PC-3 (cell line): ENCODE data around the gene ADGRG6. TPM values are rescaled to one million over a fixed set of nuclear protein-coding genes. Genes with fewer than 3 reads are reported as not detected.

Experiments used
- ATAC-seq: fragments of 200-7000 bp; cut with Tn5 transposase; 2 replicates; pipeline ENCODE4 v1.9.1; 2020; ENCODE audit warnings: mild to moderate bottlenecking, moderate library complexity
- BruUV-seq: library from RNA; stranded (reverse); fragments of 400-500 nt; replicated peaks from 2 replicates; lab custom pipeline; 2021; lab: Mats Ljungman, UMichigan
- CTCF ChIA-PET: fragments of 300-600 bp; sonication (Branson Sonifier 250); formaldehyde crosslinking; loops from one replicate; lab custom pipeline; 2022; ENCODE audit warnings: antibody characterized with exemption; lab: Charles Lee
- POLR2A ChIA-PET: fragments of 300-600 bp; sonication (Branson Sonifier 250); formaldehyde crosslinking; loops from one replicate; lab custom pipeline; 2022; ENCODE audit warnings: antibody characterized with exemption; ENCODE audit not compliant: unreplicated experiment; lab: Charles Lee
- DNase-seq: peaks from one replicate; pipeline ENCODE4 v3.0.0-alpha.2; 2015
- H2AFZ ChIP-seq: fragments of 300-600 bp; sonication (generic); 2 replicates; pipeline ENCODE4 v1.6.0; 2016; ENCODE audit warnings: antibody characterized with exemption, low read length
- H3F3A ChIP-seq: fragments of 300-600 bp; sonication (generic); one replicate; pipeline ENCODE4 v1.6.0; 2017; ENCODE audit warnings: antibody characterized with exemption, low read length, control low read depth, mild to moderate bottlenecking; ENCODE audit not compliant: unreplicated experiment
- H3K27ac ChIP-seq: fragments of 300-600 bp; sonication (generic); 2 replicates; pipeline ENCODE4 v1.5.1; 2016; ENCODE audit warnings: mild to moderate bottlenecking, low read length
- H3K27me3 ChIP-seq: fragments of 300-600 bp; sonication (generic); 2 replicates; pipeline ENCODE4 v1.6.1; 2016; ENCODE audit warnings: low read length, mixed read lengths
- H3K36me3 ChIP-seq: fragments of 300-600 bp; sonication (generic); 2 replicates; pipeline ENCODE4 v1.6.1; 2016; ENCODE audit warnings: low read depth, mixed run types, low read length, mixed read lengths
- H3K4me1 ChIP-seq: fragments of 300-600 bp; sonication (generic); 2 replicates; pipeline ENCODE4 v1.5.1; 2016; ENCODE audit warnings: low read length; ENCODE audit not compliant: insufficient read depth
- H3K4me2 ChIP-seq: fragments of 300-600 bp; sonication (generic); 2 replicates; pipeline ENCODE4 v1.6.0; 2016; ENCODE audit warnings: low read length
- H3K4me3 ChIP-seq: fragments of 300-600 bp; sonication (generic); 2 replicates; pipeline ENCODE4 v1.5.1; 2016; ENCODE audit warnings: mild to moderate bottlenecking, low read length, mixed read lengths
- H3K79me2 ChIP-seq: fragments of 300-600 bp; sonication (generic); 2 replicates; pipeline ENCODE4 v1.6.1; 2017; ENCODE audit warnings: low read length, mixed read lengths
- H3K9ac ChIP-seq: fragments of 300-600 bp; sonication (generic); 2 replicates; pipeline ENCODE4 v1.6.0; 2016; ENCODE audit warnings: mild to moderate bottlenecking, low read length
- H3K9me2 ChIP-seq: fragments of 300-600 bp; sonication (generic); replicated peaks from 2 replicates; pipeline ENCODE4 v1.6.1; 2016; ENCODE audit warnings: mixed run types, low read length, mixed read lengths
- H3K9me3 ChIP-seq: fragments of 300-600 bp; sonication (generic); 2 replicates; pipeline ENCODE4 v1.6.1; 2016; ENCODE audit warnings: low read length, mixed read lengths
- H4K20me1 ChIP-seq: fragments of 300-600 bp; sonication (generic); 2 replicates; pipeline ENCODE4 v1.6.1; 2016; ENCODE audit warnings: low read length, mixed read lengths
- CTCF ChIP-seq: fragments of 300-600 bp; sonication (generic); conservative IDR thresholded peaks from 2 replicates; pipeline ENCODE4 v1.5.1; 2017; ENCODE audit warnings: antibody characterized with exemption, low read depth, mild to moderate bottlenecking, low read length
- EZH2 ChIP-seq: fragments of 300-600 bp; sonication (generic); IDR thresholded peaks from one replicate; pipeline ENCODE4 v1.6.1; 2017; ENCODE audit warnings: antibody characterized with exemption, mild to moderate bottlenecking, low read length; ENCODE audit not compliant: unreplicated experiment
- EZH2phosphoT487 ChIP-seq: fragments of 300-600 bp; sonication (generic); IDR thresholded peaks from 2 replicates; pipeline ENCODE4 v1.6.1; 2018; ENCODE audit warnings: mild to moderate bottlenecking, antibody characterized with exemption, low read length, borderline replicate concordance
- intact Hi-C: fragments of 100-400 bp; cut with micrococcal nuclease; formaldehyde crosslinking; loops from 2 replicates; pipeline ENCODE4 v1.9.0; 2023
- total RNA-seq: library from RNA; depleted of rRNA; stranded (reverse); fragments of >200 nt; gene quantifications from 2 replicates; pipeline ENCODE4 v1.2.3, GENCODE V29; 2014

Gene ADGRG6
- total RNA-seq, 1 experiment from 2014 or later: 73.2 TPM

DNA sequence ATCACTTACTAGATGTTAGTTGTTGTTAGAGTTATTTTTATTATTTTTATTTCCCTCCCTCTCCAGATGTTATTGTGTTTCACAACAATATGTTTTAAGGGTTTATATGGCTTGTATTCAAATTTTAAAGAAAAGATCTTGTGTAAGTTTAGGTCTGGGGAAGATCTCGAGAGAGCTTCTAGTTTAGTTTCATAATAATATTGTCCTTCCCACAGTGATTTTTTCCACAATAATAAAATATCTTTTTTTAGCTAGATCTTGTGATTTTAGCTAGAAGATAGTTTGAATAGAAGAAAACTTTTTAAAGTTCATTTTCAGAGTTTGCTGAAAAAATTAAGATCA, 55.0 kb downstream of the ADGRG6 start:
- Histone ChIP-seq H3K36me3 (no peaks in the 10 kb centered on the region; the same call in 1 of the 2 replicates), H3K9ac (no peak overlapping the region), H3K4me3 (no peak overlapping the region), H3K27me3 (no peaks in the 10 kb centered on the region), H3K79me2 (peaks cover 37% of the 10 kb centered on the region), H4K20me1 (no peaks in the 10 kb centered on the region), H3K9me2 (no peaks in the 10 kb centered on the region), H3K4me2 (no peak overlapping the region), H3K9me3 (no peaks in the 10 kb centered on the region), H3K4me1 (peaks cover 14% of the 10 kb centered on the region), H2AFZ (no peak overlapping the region), H3K27ac (no peak overlapping the region), H3F3A (no peaks in the 10 kb centered on the region)
- CTCF ChIA-PET: no interaction called here
- TF ChIP-seq CTCF (no peak), EZH2phosphoT487 (no peak), EZH2 (no peak)
- intact Hi-C loops: no loop called here
- DNase-seq: no peak
- POLR2A ChIA-PET: no interaction called here
- BruUV-seq: no TSS peak
- no peak for ATAC-seq

- DNase-seq: no peak
- peaks cover 47% of the 10 kb centered on the region for H3K79me2 ChIP-seq
- H3K4me3 ChIP-seq: no peak overlapping the region
- TF ChIP-seq CTCF: no peak
- TF ChIP-seq EZH2phosphoT487: no peak
- TF ChIP-seq EZH2: no peak
- H3K27me3 ChIP-seq: no peaks in the 10 kb centered on the region
- H3K9me3 ChIP-seq: no peaks in the 10 kb centered on the region
- intact Hi-C loops: no loop called here
- ChIA-PET CTCF (no interaction called here), POLR2A (no interaction called here)
- H2AFZ ChIP-seq: no peak overlapping the region
- no peaks in the 10 kb centered on the region for H4K20me1 ChIP-seq
- no peak overlapping the region for H3K27ac ChIP-seq
- no peak for ATAC-seq
- H3F3A ChIP-seq: no peaks in the 10 kb centered on the region
- no peaks in the 10 kb centered on the region; the same call in 1 of the 2 replicates for H3K36me3 ChIP-seq
- H3K4me1 ChIP-seq: peaks cover 14% of the 10 kb centered on the region
- H3K9me2 ChIP-seq: no peaks in the 10 kb centered on the region
- BruUV-seq: no TSS peak
- no peak overlapping the region for H3K4me2 ChIP-seq
- no peak overlapping the region for H3K9ac ChIP-seq
Observed at GRCh38 chr6:142357879-142358278, 56.1 kb downstream of the ADGRG6 start.

DNA sequence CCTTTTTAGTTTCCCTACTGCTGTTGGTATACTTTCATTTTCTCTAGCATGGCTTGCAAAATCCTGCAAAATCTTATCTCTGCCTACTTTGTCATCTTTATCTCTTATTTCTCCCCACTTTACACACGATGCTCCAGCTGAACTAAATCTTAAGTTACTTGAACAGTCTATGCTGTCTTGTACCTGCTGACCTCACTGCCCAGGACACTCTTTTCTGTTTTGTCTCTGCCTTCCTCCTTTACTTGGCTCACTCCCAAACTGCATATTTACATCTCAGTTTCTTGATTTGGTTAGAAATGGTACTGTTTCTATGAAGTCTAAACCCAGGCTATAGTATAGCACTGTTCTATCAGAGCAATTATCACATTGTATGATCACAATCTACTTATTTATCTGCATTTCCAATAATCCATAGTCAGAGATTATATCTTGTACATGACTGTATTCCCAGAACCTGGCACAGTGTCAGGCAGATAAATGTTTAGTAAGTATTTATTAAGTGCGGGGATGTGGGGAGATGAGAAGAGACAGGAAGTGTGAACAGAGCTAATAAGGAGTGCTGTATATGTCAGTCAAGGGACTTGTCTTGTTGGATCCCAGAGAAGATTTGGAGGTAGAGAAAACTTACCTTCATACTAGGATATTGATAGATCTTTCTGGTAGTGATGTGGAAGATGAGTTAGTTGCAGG, 57.6 kb downstream of the ADGRG6 start:
- Histone ChIP-seq H3K9ac (no peak overlapping the region), H3K9me3 (no peaks in the 10 kb centered on the region), H3K4me3 (no peak overlapping the region), H3K9me2 (no peaks in the 10 kb centered on the region), H3K27me3 (no peaks in the 10 kb centered on the region), H3K4me2 (no peak overlapping the region), H4K20me1 (no peaks in the 10 kb centered on the region), H3K79me2 (peaks cover 59% of the 10 kb centered on the region), H3K36me3 (no peaks in the 10 kb centered on the region; the same call in 1 of the 2 replicates), H3F3A (no peaks in the 10 kb centered on the region), H3K4me1 (peaks cover 14% of the 10 kb centered on the region), H2AFZ (no peak overlapping the region), H3K27ac (no peak overlapping the region)
- no TSS peak for BruUV-seq
- ChIA-PET POLR2A (no interaction called here), CTCF (no interaction called here)
- ATAC-seq (no peak), DNase-seq (no peak)
- no peak for TF ChIP-seq EZH2phosphoT487
- TF ChIP-seq CTCF: no peak
- no peak for TF ChIP-seq EZH2
- intact Hi-C loops: no loop called here
